HCEC 1CT (cell line): ENCODE data around the gene PANK1.
A peak's percentile ranks its signal among the peaks of the same experiment; 100 is the strongest.

Experiments
- DNase-seq: peaks from one replicate; pipeline ENCODE4 v3.0.0-alpha.2; 2017

Gene PANK1

DNA sequence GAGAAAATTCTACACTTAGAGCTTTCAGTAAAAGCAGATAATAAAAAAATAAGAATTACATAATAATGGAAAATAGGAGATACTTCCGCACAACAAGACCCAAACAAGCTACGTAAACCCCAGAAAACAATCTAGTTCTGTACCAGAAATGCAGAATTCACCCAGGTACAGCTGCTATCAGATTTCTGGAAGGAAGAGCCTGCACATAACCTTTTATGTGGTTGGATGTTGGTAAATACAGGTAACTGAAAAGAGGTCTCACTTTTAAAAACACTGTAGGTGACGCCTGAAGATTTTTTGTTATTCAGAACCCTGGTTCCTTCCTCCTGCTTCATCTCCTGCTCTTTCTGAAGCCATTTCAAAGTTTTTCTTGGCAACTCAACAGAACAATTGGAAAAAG is 29.9 kb downstream of the PANK1 start:
- DNase-seq = no peak

DNA sequence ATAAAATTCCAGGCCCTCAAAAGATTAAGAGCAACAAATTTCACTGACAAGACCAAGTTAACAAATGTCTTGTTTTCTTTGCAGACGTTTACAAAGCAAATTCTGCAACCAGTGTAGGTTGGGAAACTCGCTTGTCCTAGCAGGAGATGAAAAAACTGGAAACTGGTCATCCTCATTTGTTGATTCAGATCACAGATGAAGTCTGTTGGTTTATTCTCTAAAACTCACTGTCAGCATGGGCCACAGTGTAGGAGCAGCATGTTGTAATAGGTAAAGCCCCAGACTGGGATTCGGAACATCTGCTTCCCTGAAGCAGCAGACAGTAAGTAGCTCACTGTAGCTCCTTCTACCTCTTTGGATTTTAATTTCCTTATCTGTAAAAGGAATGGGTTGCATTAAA is 31.5 kb downstream of the PANK1 start:
- DNase-seq = no peak

DNA sequence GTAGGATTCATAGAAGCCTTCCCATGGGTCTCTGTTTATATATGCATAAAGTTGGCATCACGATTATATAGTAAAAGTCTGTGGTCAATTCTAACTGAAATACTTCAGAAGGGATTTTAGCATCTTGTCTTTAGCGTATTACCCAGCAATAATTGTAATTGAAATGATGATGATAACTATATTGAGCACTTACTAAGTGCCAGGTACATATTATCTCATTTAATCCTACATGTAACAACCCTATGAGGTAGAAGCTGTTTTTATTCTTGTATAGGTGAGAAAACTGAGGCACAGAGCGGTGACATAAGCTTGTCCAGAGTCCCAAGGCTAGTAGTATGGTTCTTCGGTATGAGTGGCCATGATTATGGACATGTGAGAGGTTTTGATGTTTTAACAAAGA is 33.8 kb downstream of the PANK1 start:
- no peak for DNase-seq

DNA sequence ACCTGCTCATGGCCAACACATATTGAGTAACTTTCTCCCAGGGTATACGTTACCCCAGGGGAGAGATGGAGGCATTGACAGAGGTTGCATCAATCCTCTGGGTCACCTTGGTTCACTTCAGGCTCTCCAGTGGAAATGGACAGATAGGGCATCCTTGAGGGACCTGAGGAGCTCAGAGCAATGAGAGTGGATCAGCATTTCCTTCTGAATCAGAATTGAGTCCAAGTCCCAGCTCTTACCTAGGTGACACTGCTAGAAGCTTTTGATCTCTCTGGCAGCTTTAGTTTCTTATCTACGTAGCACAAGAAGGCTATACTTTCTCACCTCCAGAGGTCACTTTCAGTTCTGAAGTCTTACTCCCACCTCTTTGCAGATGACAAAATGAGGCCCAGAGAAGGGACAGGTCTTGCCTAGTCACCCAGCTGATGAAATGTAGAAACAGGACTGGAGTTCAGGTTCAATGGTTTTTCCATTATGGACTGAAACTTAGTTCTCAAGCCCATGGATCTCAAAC is 35.2 kb downstream of the PANK1 start:
- no peak for DNase-seq

DNA sequence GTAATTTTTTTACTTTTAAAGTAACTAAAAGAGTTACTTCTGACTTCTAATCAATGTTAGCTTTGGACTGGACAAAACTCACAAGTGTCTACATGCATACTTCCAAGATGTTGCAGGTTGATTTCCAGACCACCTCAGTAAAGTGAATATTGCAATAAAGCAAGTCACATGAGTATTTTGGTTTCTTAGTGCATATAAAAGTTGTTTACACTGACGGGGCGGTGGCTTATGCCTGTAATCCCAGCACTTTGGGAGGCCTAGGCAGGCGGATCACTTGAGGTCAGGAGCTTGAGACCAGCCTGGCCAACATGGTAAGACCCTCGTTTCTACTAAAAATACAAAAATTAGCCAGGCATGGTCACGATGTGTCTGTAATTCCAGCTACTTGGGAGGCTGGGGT is 40.8 kb downstream of the PANK1 start:
- DNase-seq = no peak

DNA sequence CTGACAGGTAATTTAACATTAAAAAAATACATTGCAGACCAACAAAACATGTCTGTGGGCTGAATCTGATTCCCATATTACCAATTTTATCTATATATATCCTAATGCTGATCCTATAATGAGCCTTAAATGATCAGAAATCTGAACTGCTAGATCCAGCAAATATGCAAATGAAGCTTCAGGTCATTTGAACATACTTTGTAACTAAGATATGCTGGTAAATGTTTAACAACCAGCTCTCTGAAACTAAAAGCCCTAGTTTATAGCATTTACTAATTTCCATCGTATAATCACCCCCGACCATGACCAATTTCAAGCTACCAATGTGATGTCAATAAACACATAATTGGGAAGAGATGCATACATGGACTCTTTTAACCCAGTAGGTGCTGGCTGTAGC is 42.1 kb downstream of the PANK1 start:
- no peak for DNase-seq

DNA sequence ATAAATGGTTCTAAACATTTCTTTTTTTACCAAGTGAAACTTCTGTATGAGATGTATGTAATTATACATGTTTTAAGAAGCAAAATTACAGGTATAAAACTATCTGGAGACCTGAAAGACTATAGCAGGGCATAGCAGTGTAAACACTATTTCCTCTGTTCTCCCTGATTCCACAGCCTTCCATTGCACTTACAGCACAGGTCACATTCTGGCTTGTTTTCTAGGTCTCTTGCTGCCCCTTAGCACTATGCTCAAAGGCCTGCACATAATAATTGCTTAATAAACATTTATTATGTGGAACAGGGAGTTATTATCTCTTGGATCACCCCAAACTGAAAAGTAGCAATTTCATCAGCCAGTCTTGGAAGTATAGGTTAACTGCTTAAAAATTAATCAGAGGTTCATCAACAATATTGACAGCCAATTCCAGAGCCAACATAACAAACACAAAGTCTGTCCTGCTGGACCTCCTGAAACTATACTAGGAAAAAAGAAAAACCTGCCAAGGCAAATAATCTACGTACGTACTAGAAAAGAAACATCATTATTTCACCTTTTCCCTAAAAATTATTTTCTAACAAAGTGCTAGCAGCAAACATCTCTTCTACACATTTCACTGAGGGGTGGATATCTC is 43.2 kb downstream of the PANK1 start:
- no peak for DNase-seq

DNA sequence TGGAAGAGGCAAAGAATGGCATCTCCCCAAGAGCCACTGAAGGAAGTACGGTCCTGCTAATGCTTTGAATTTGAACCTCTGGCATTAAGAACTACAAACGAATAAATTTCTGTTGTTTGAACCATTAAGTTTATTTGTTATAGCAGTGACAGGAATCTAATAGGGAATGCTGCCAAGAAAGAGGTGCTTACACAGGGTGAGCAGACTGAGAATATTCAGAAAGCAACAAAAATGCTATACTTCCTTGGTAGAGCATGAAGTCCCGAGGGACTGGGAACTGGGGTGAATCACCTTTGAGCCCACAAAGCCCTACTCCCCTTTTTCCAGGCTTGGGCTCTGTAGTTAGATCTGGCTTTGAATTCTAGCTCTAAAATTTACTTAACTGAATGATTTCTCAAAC is 45.0 kb downstream of the PANK1 start:
- DNase-seq = no peak

DNA sequence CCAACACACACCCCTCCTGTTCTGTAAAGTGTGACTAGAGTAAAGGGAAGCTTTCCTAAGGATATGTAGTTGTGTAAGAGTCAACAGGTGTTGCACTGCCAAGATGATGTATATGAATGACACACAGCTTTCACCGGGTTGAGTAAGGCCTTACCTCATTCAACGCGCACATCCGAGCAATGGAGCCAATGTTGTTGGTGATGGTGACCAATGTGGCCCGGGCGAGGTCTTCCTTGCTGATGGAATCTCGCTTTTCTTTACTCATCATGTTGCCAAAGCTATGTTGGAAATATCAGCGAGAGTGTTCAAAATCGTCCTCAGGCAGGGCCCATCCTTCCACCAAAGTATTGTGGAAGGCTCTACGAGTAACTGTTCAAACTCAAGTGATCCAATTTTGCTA is 52.0 kb downstream of the PANK1 start:
- no peak for DNase-seq

DNA sequence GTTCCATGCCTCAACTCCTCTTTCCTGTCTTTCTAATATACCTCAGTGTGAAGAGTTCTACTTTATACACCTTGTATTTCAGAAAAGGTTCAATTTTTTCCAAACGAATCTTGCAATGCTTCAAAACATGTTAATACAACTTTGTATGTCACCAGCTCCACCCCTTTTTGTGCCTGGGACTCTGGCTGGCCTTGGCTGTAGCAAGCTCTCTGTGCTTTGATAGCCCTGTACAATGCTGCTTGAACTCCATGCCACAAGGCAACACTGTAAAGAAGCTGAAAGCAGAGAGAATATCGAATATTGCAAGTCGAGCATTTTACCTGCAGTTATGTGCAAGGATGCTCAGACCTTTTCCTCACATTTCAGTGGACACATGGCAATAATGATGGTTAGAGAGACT is 52.5 kb downstream of the PANK1 start:
- no peak for DNase-seq

DNA sequence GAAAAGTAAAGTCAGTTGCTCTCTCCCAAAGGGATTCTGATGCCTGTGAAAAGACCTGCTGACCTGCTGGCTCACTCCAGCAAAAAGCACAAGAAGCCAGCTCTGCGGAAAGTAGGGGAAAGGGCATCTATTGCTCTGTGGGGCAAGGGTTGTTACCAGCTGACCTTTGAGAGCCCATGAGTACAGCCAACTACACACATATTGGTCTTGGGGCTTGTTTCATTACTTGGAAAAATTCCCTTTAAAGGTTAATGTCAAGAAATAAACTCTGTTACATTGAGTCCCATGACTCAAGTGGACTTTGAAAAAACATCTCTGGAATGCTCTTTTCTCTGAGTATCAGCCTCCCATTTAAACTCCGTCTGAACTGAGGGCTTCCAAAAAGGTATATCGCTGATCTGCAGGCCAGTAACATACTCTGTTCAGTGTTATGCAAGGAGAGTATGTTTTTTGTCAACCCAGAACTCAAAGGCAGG is 53.2 kb downstream of the PANK1 start:
- peak; percentile 51 for DNase-seq

DNA sequence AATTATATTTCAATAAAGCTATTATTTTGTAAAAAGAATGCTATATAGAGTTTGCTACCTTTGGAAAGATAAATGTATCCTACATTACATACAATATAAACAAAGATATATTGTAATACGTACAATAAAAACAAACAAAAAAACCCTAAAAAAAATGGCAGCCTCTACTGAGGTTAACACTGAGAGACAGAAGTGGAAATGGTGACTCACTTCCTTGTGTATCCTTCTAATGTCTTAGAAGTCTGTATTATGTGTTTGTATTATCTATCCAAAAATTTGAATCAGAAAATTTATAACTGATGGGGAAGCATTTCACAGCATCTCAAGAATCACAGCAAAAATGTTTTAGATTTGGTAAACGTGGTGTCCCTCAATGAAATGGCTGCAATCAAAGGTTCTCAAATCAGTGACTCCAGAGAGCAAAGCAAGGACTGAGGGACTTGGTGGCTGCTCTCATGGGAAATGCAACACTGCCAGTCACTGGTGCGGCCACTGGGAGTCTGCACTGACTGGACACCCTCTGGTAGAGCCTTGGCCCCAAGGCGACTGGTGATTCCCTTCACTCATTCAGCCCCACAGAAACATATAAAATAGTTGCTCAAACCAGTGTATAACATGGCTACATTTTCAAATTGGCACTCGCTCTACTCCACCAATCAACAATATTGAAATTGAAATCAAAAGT is 53.8 kb downstream of the PANK1 start:
- peak; percentile 59 for DNase-seq

DNA sequence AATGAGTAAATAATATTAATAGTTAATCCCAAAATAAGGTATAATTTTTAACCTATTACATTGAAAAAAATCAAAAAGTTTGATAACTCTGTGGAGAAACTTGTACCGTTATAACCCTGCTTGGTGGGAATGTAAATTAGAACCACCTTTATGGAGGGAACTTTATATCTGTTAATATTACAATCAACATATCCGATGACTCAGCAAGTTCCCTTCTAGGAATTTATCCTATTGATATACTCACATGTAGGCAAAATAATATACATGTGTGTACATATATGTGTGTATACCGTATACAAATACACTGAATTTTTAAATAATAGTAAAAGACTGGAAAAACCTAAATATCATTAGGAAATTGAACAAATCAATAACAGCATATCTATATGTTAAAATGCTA is 54.7 kb downstream of the PANK1 start:
- DNase-seq = no peak

DNA sequence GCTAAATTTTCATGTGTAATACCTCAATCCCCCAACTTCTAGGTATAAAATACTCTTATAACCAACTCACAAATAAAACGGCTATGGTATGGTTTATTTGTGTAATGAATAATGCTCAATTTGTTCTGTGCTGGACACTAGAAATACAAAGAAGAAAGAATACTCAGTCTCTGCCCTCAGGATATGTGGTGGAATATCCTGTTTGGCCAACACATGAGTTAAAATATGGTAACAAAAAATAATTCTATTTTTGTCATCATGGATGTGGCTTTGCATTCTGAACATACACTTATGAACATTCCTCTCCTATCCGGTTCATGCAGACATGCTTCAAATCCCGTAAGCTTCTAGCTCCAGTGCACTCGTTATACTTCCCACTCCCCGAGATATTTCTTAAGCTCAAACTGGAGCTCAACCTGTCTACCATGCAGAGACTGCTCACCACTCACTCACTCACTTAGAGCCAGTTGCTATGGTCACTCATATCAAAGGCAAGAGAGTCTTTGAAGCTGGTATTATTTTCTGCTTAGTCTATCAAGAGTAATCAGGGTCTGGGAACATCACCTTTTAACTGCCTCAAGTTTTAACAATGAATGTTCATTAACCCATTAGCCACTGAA is 55.8 kb downstream of the PANK1 start:
- DNase-seq = no peak

DNA sequence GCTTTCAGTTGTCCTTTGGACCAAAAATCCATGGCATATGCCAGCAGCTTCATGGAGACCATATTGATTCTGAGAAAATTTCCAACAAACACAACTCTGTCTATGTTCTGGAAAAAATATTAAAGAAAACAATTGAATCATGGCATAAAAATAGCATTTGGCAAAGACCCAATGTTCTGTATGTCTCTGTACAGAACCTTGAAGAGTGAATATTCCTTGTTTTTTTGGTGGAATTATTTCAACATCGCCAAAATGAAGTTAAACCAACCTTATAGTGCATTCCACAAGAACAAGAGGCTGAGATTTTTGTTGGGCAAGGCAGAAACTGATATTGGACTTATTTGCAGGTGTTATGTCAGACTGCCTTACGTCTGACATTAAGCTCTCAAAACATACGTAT is 56.4 kb downstream of the PANK1 start:
- DNase-seq = no peak

DNA sequence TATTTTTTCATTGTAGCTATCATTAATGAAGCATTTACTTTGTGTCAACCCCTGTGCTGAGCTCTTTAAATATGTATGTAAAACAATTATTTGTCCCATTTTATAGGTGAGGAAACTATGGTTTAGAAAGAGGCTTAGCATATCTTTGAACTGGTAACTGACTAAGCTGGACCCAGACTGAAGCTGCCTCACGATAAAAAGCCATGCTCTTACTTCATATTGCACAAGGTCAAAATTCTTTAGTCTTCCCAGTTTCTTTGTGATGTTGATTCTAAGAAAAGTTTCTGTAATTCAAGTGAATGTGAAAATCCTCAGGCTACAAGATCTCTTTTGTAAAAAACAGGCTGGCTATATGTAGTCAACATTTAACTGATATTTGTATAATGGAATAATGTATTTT is 63.0 kb downstream of the PANK1 start:
- no peak for DNase-seq

DNA sequence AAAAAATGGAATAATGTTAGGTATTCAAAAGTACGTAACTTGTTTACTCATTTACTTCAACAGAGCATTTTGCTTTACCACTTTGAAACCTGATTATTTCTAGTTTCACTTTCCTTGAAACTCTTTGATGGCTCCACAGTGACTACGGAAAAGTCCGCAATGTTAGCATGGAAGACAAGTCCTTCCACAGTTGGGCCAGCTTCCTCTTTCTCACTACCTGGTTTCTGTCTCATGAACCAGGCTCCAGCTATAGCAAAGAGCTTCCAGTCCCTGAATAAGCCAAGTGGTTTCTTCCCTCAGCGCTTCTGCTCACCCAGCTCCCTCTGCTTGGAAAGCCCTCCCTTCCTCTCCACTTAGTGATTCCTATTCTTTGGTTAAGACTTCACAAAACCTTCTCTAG is 64.8 kb downstream of the PANK1 start:
- no peak for DNase-seq

DNA sequence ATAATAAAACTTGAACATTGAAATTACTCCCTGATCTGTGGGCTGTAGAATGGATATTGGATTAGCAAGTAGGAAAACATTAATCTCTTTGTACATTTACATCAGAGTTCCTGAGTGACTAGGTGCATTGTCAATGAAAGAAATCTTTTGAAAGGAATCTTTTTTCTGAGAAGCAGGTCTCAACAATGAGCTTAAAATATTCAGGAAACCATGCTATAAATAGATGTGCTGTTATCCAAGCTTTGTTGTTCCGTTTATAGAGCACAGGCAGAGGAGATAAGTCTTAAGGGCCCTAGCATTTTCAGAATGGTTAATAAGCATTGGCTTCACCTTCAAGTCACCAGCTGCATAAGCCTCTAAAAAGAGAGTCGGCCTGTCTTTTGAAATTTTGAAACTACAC is 68.3 kb downstream of the PANK1 start:
- no peak for DNase-seq

DNA sequence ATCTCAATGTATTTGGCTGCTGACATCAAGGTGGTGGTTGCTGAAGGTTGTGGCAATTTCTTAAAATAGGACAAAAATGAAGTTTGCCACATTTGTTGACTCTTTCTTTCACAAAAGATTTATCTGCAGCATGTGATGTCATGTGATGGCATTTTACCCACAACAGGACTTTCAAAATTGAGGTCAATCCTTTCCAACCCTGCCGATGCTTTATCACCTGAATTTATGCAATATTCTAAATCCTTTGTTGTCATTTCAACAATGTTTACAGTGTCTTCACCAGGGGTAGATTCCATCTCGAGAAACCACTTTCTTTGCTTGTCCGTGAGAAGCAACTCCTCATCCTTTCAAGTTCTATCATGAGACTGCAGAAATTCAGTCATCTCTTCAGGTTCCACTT is 69.0 kb downstream of the PANK1 start:
- DNase-seq = no peak

DNA sequence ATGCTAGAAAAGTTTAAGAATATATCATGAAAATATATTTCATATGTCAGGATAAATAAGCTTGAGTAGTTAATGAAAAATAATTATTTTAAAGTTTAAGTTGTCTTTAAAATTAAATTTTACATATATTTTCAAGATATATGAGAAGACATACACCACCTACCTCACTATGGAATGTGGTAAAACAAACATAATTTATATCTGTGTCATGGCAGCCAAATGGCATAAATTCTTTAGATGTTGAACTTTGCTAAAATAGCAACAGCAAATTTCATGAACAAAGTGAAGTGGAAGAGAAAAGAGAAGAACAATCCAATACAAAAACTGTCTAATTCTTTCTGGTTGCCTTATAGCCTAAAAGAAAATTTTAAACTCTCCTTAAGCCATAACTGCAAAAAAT is 70.0 kb downstream of the PANK1 start:
- DNase-seq = peak; percentile 49

DNA sequence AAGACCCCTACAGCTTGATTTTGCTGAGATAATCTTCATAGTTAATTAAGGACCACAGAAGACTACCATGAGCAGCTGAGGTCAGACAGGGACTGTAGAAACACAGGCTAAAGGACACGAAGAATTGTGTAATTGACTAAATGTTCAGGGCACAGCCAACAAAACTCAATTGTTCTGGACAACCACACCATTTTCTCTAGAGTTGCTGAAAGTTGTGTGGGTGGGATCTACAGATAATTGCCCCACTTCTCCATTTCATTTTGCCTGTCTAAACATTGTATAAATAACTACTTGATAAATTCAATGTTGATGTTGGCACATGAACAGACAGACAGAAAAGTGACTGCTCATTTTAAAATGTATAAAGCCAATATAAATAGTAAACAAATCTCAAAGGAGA is 70.7 kb downstream of the PANK1 start:
- no peak for DNase-seq

DNA sequence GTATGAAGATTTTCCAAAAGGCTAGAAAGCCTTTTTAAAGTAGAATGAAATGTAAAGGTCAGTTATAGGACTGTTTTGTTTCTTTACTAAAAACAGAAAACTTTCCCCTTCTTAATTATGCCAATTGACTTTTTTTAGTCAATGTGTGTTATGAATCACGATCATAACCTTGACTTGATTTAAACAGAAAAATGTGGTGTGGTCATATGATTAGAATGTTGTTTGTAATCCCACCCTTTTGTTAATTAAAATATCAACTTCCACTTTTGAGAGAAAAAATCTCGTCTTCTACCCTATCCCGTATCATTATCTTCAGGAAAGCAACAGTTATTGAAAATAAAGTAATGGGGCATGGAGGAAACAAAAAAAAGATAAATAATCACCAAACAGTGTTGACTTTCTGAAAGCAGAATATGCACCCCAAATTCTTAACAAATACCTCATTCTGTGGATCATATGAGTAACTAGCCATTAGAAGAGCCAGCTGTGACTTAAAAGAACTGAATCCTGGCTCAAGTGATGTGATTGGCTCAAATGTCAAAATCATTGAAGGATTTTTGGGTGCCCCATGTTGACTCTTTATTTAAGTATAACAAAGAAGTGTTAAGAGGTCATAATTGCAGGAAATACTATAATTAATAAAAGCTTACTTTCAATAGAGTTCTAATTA is 77.3 kb downstream of the PANK1 start:
- peak; percentile 78 for DNase-seq

DNA sequence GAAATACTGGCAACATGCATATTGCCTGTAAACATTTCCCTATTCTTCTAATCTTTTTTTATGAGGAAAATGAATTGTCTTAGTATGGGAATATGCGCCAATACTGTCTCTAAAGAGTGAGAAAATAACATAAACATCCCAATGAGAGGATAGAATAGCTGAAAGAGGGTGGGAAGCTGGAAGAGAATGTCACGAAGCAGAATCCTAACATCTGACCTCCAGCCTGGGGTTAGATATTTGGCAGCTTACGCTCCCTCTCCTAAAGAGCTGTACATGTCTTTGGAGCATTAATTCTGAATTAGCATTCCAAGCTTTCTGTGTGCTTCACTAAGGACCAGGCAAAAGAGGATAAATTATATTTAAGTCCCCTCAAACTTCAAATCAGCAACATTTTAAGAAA is 78.0 kb downstream of the PANK1 start:
- no peak for DNase-seq
